ENCODE data around the gene TAF4.

The TAF4 gene

DNA sequence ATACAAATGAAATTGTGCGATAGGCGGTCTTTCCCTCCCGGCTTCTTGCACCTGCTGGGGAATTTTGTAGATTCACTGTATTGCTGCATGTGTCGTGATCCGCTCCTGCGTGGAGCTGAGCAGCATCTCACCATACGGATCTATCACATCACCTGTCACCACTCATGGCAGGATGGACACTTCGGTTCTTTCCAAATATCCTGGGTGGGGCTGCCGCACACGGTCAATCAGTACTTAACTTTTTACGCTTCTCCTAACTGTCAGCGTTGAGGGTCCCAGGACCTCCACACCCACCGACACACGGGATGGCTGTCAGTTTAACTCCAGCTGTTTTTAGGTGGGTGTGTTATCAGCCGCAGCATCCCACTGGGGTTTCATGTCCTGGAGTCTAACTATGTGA lies 19.2 kb downstream of the TAF4 start:
- no peak overlapping the region for H3K4me3 ChIP-seq (ENCODE audit: low read depth, low read length)
- TF ChIP-seq CTCF (IDR thresholded peaks at IDR 0.05; ENCODE audit: borderline replicate concordance, insufficient read depth, low read depth, low read length) = no peak

- TF ChIP-seq CTCF (IDR thresholded peaks at IDR 0.05; ENCODE audit: borderline replicate concordance, insufficient read depth, low read depth, low read length) = no peak
- H3K4me3 ChIP-seq (ENCODE audit: low read depth, low read length) = no peak overlapping the region
Measured at GRCh38 chr20:62045529-62046285, 20.0 kb downstream of the TAF4 start.

GRCh38 chr20:62045118-62045517 lies 20.6 kb downstream of the TAF4 start:
- no peak for TF ChIP-seq CTCF (IDR thresholded peaks at IDR 0.05; ENCODE audit: borderline replicate concordance, insufficient read depth, low read depth, low read length)
- H3K4me3 ChIP-seq (ENCODE audit: low read depth, low read length) = no peak overlapping the region

DNA sequence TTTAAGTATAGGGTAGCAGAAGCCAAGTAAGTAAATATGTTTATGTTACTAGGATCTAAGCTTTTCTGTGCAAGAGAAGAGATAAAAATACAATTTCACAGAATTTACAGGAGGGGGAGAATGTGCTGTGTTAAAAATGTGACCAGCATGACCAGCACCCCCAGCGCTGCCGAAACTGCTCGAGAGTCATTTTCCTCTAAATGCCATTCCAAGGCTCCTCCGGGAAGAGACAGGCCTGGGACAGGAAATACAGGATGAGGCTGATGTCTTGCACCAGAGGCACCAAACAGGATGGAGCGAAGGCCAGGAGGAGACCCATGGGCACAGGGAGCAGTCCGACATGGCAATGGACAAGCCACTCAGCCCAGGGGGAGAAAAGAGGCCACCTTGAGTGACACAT lies 21.1 kb downstream of the TAF4 start:
- TF ChIP-seq CTCF (IDR thresholded peaks at IDR 0.05; ENCODE audit: borderline replicate concordance, insufficient read depth, low read depth, low read length) = no peak

GRCh38 chr20:62043131-62043914 lies 22.4 kb downstream of the TAF4 start:
- H3K4me3 ChIP-seq (ENCODE audit: low read depth, low read length) = no peak overlapping the region
- no peak for TF ChIP-seq CTCF (IDR thresholded peaks at IDR 0.05; ENCODE audit: borderline replicate concordance, insufficient read depth, low read depth, low read length)

More for the DNA sequence above, 21.1 kb downstream of the TAF4 start:
- no peak overlapping the region for H3K4me3 ChIP-seq (ENCODE audit: low read depth, low read length)

DNA sequence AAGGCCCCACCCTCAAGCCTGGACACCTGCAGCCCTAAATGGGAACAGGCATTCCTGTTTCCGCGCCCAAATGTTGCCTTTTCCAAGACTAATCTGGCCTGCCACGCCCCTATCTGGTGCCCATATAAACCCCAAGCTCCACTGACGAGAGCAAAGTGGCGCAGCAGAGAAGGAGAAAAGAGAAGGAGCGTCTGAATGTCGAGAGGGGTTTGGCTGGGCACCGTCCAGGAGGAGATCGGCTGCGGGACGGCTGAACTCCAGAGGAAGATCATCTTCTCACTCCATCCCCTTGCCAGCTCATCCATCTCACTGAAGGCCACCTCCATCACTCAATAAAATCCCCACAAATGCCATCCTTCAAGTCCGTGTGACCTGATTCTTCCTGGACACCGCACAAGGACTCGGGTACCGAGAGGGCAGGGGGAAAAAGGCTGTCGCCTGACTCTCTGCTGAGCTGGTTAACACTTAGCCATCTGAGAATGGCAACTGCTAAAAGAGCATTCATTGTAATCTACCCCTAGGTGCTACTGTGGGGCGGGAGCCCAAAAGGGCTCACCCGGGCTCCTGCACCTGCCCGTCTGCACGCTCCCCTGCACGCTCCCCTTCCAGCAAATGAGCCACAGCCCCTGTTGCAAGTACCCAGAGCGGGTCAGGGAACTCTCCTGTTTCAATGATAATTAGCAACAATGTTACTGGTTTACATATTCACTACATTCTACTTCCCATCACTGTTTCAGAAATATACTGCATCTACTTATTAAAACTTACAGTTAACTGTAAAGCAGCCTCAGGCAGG lies 23.5 kb downstream of the TAF4 start:
- H3K4me3 ChIP-seq (ENCODE audit: low read depth, low read length) = no peak overlapping the region
- TF ChIP-seq CTCF (IDR thresholded peaks at IDR 0.05; ENCODE audit: borderline replicate concordance, insufficient read depth, low read depth, low read length) = no peak
